Uterus (tissue), 4 donors: ENCODE measurements around the gene DENND1A. TPM values are rescaled to one million over a fixed set of nuclear protein-coding genes. Genes with fewer than 3 reads are reported as not detected.

ENCODE experiments used
- DNase-seq, 2 donors: peaks; one replicate each; pipeline ENCODE4 v3.0.0-alpha.2; 2019 to 2020
- H3K27ac ChIP-seq, 2 donors: fragments of 200-600 bp; sonication (generic); 1 replicate in 1 of 2; 2 replicates in 1 of 2; pipeline ENCODE4 v1.5.1; 2016 to 2018
- H3K27me3 ChIP-seq, 2 donors: fragments of 200-600 bp; sonication (generic); one replicate each; pipeline ENCODE4 v1.5.1; 2018 to 2019; ENCODE audit warnings: control low read depth in 1 of 2
- H3K36me3 ChIP-seq, 2 donors: fragments of 200-600 bp; sonication (generic); one replicate each; pipeline ENCODE4 v1.5.1; 2019; ENCODE audit warnings: control low read depth in 1 of 2
- H3K4me1 ChIP-seq, 2 donors: fragments of 200-600 bp; sonication (generic); one replicate each; pipeline ENCODE4 v1.5.1; 2018 to 2019; ENCODE audit warnings: control low read depth in 1 of 2
- H3K4me3 ChIP-seq, 2 donors: fragments of 200-600 bp; sonication (generic); 1 replicate in 1 of 2; 2 replicates in 1 of 2; pipeline ENCODE4 v1.5.1; 2018 to 2019; ENCODE audit warnings: mild to moderate bottlenecking in 1 of 2
- H3K9me3 ChIP-seq, 2 donors: fragments of 200-600 bp; sonication (generic); one replicate each; pipeline ENCODE4 v1.5.1; 2019; ENCODE audit warnings: control low read depth in 1 of 2
- CTCF ChIP-seq, 4 experiments: fragments of 200-600 bp in 2 of 4; fragments of 450-650 bp in 2 of 4; sonication (generic) in 2 of 4; IDR thresholded peaks; one replicate each; pipeline ENCODE4 v1.5.1; 2016 to 2019; ENCODE audit warnings: antibody characterized with exemption in 4 of 4, mild to moderate bottlenecking in 2 of 4, moderate library complexity in 1 of 4
- POLR2A ChIP-seq, 2 donors: fragments of 450-650 bp; IDR thresholded peaks; one replicate each; pipeline ENCODE4 v1.6.1; 2016; ENCODE audit warnings: antibody characterized with exemption in 2 of 2, mild to moderate bottlenecking in 1 of 2, moderate library complexity in 1 of 2
- intact Hi-C: fragments of 100-400 bp; cut with DNase I; formaldehyde crosslinking; loops from one replicate; pipeline ENCODE4 v1.15.1; 2023; ENCODE audit warnings: low total_unique reads
- total RNA-seq, 4 donors: library from RNA; depleted of rRNA in 3 of 4; stranded (reverse); fragments of >200 nt in 3 of 4; gene quantifications; one replicate each; pipeline versions ENCODE4 v1.1.0 to v1.2.4, GENCODE V29; 2014 to 2023
- donor health status: DM: yes; HTN: yes; CAD: no.

DENND1A gene
- total RNA-seq, 4 donors from 2014 or later: 10.8 to 34.5 (median 22.6) TPM

GRCh38 chr9:123960965-123961364 lies 31.0 kb upstream of the DENND1A start:
- no peak for TF ChIP-seq POLR2A (IDR thresholded peaks at IDR 0.05)
- TF ChIP-seq CTCF (IDR thresholded peaks at IDR 0.05): no peak
- intact Hi-C loops: no loop called here

GRCh38 chr9:123960366-123960765 lies 30.4 kb upstream of the DENND1A start:
- Histone ChIP-seq H3K36me3 (no peaks in the 10 kb centered on the region), H3K27ac (no peak overlapping the region), H3K4me1 (no peaks in the 10 kb centered on the region), H3K9me3 (no peaks in the 10 kb centered on the region), H3K4me3 (no peak overlapping the region), H3K27me3 (no peaks in the 10 kb centered on the region)
- TF ChIP-seq CTCF (IDR thresholded peaks at IDR 0.05) (no peak), POLR2A (IDR thresholded peaks at IDR 0.05) (no peak)
- intact Hi-C loops: no loop called here
- no peak for DNase-seq

More at GRCh38 chr9:123960965-123961364, 31.0 kb upstream of the DENND1A start:
- DNase-seq: no peak
- Histone ChIP-seq H3K27me3 (no peaks in the 10 kb centered on the region), H3K9me3 (no peaks in the 10 kb centered on the region), H3K4me3 (no peak overlapping the region), H3K36me3 (no peaks in the 10 kb centered on the region), H3K27ac (no peak overlapping the region), H3K4me1 (no peaks in the 10 kb centered on the region)

DNA sequence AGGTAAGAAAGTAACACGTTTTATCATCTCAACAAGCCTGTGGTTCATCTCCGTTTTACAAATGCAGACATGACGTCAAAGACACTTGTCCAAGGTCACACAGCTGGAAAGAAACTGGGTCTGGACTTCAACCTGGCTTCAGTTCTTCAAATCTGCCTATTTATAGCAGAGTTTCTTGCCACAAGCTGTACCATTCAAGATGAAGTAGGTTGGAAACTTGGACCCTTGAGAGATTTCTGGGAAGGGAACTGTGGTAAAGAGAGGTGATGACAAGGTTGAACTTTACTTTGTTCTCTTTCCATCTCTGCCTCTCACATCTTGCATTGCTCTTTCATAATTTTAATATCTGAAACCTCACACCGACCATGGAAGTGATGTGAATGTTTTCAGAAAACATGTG lies 29.9 kb upstream of the DENND1A start:
- intact Hi-C loops: no loop called here
- Histone ChIP-seq H3K4me1 (no peaks in the 10 kb centered on the region), H3K36me3 (no peaks in the 10 kb centered on the region), H3K27me3 (no peaks in the 10 kb centered on the region), H3K4me3 (no peak overlapping the region), H3K27ac (no peak overlapping the region), H3K9me3 (no peaks in the 10 kb centered on the region)
- DNase-seq: no peak
- TF ChIP-seq CTCF (IDR thresholded peaks at IDR 0.05) (no peak), POLR2A (IDR thresholded peaks at IDR 0.05) (no peak)

- TF ChIP-seq POLR2A (IDR thresholded peaks at IDR 0.05) (no peak), CTCF (IDR thresholded peaks at IDR 0.05) (no peak)
- Histone ChIP-seq H3K27ac (no peak overlapping the region), H3K36me3 (no peaks in the 10 kb centered on the region), H3K27me3 (no peaks in the 10 kb centered on the region), H3K9me3 (no peaks in the 10 kb centered on the region), H3K4me1 (no peaks in the 10 kb centered on the region), H3K4me3 (no peak overlapping the region)
- intact Hi-C loops: no loop called here
- no peak for DNase-seq
These were observed 27.8 kb upstream of the DENND1A start for GRCh38 chr9:123957731-123958130.

DNA sequence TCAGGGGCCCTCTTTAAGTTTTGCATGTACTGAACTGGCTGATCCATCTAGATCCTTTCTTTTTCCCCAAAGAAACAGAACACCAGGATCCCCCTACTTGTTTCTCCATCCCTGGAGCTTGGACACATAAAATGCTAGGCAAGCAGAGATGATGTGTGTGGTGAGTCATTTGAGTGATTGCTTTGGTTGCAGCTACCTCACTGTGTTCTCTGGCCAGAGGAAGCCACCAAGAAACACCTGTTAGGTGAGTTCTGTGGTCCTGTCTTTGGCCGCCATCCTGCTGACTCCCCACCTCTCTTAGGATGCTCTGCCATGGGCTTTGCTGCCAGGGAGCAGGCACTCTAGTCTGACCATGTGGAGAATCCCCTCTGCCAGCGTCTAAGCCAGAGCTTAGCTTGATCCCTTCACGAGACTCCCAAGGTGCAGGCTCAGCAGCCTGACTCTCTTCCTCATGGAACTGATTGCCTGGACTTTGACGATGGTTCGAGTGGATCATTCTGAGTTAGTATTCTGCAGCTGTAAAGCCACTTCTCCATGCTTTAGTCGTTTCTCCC lies 27.3 kb upstream of the DENND1A start:
- Histone ChIP-seq H3K4me1 (no peaks in the 10 kb centered on the region), H3K9me3 (no peaks in the 10 kb centered on the region), H3K36me3 (no peaks in the 10 kb centered on the region), H3K27me3 (no peaks in the 10 kb centered on the region), H3K27ac (no peak overlapping the region), H3K4me3 (no peak overlapping the region)
- intact Hi-C loops: no loop called here
- TF ChIP-seq CTCF (IDR thresholded peaks at IDR 0.05): no peak
- no peak for TF ChIP-seq POLR2A (IDR thresholded peaks at IDR 0.05)
- no peak for DNase-seq
